Peyer's patch (tissue), 4 donors: ENCODE measurements around the gene GJA3.

ENCODE experiments used
- POLR2A ChIP-seq, 2 donors: fragments of 450-650 bp; IDR thresholded peaks; one replicate each; pipeline ENCODE4 v1.5.1; 2017; ENCODE audit warnings: antibody characterized with exemption in 2 of 2, mild to moderate bottlenecking in 2 of 2, moderate library complexity in 2 of 2
- TF ChIP-seq, protein P1 (sequence below), 6 experiments: fragments of 450-650 bp in 4 of 6; fragments of 200-600 bp in 2 of 6; sonication (generic) in 1 of 6; IDR thresholded peaks; one replicate each; pipeline ENCODE4 v1.5.1; 2017 to 2019; ENCODE audit warnings: antibody characterized with exemption in 6 of 6, mild to moderate bottlenecking in 3 of 6, moderate library complexity in 1 of 6

GRCh38 chr13:20137875-20138274 is 23.0 kb downstream of the GJA3 start:
- TF ChIP-seq, protein P1, sequence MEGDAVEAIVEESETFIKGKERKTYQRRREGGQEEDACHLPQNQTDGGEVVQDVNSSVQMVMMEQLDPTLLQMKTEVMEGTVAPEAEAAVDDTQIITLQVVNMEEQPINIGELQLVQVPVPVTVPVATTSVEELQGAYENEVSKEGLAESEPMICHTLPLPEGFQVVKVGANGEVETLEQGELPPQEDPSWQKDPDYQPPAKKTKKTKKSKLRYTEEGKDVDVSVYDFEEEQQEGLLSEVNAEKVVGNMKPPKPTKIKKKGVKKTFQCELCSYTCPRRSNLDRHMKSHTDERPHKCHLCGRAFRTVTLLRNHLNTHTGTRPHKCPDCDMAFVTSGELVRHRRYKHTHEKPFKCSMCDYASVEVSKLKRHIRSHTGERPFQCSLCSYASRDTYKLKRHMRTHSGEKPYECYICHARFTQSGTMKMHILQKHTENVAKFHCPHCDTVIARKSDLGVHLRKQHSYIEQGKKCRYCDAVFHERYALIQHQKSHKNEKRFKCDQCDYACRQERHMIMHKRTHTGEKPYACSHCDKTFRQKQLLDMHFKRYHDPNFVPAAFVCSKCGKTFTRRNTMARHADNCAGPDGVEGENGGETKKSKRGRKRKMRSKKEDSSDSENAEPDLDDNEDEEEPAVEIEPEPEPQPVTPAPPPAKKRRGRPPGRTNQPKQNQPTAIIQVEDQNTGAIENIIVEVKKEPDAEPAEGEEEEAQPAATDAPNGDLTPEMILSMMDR (IDR thresholded peaks at IDR 0.05): no peak
- TF ChIP-seq POLR2A (IDR thresholded peaks at IDR 0.05): no peak
